HL-60 (cell line): ENCODE data around the gene DLD.
"Not testable (repeated sequence)": the region's sequence is repeated elsewhere in the genome, so short reads cannot be mapped to it uniquely, and the experiment has no call there.

Experiments
- DNase-seq, 2 experiments: peaks; one replicate each; pipeline ENCODE4 v3.0.0-alpha.2; 2010 to 2020; ENCODE audit warnings: low read depth in 1 of 2, low spot score in 1 of 2
- H3K27ac ChIP-seq: fragments of 250-450 bp; sonication (Bioruptor Pico); replicated peaks from 2 replicates; pipeline ENCODE4 v1.5.1; 2020; ENCODE audit warnings: mild to moderate bottlenecking, moderate library complexity
- H3K27me3 ChIP-seq: fragments of 250-450 bp; sonication (Bioruptor Pico); 2 replicates; pipeline ENCODE4 v1.5.1; 2021; ENCODE audit warnings: mild to moderate bottlenecking, moderate library complexity; ENCODE audit not compliant: insufficient read depth, poor library complexity, severe bottlenecking
- H3K4me3 ChIP-seq: replicated peaks from 2 replicates; pipeline ENCODE4 v1.5.1; 2011; ENCODE audit warnings: mild to moderate bottlenecking, control low read depth, low read length; ENCODE audit not compliant: insufficient read depth
- GABPA ChIP-seq: IDR thresholded peaks from 2 replicates; pipeline ENCODE4 v1.6.1; 2012; ENCODE audit warnings: low read depth
- POLR2AphosphoS5 ChIP-seq: IDR thresholded peaks from 2 replicates; pipeline ENCODE4 v1.6.1; 2012; ENCODE audit warnings: low read depth
- SPI1 ChIP-seq: IDR thresholded peaks from 2 replicates; pipeline ENCODE4 v1.6.1; 2012; ENCODE audit warnings: low read depth, mild to moderate bottlenecking, borderline replicate concordance
- TF ChIP-seq, protein P1 (sequence below): IDR thresholded peaks from one replicate; pipeline ENCODE4 v1.5.1; 2011; ENCODE audit warnings: low read length, control low read depth, inconsistent platforms; ENCODE audit not compliant: insufficient read depth
- TF ChIP-seq, protein P2 (sequence below): IDR thresholded peaks from 2 replicates; pipeline ENCODE4 v1.6.1; 2012; ENCODE audit warnings: low read depth; ENCODE audit not compliant: insufficient replicate concordance

Gene DLD

GRCh38 chr7:107918948-107919347, 28.0 kb downstream of the DLD start:
- no peak for DNase-seq
- Histone ChIP-seq H3K27me3 (no peaks in the 10 kb centered on the region), H3K4me3 (no peak overlapping the region), H3K27ac (no peak overlapping the region)
- TF ChIP-seq POLR2AphosphoS5 (no peak), GABPA (no peak), SPI1 (no peak)
- TF ChIP-seq, protein P1, sequence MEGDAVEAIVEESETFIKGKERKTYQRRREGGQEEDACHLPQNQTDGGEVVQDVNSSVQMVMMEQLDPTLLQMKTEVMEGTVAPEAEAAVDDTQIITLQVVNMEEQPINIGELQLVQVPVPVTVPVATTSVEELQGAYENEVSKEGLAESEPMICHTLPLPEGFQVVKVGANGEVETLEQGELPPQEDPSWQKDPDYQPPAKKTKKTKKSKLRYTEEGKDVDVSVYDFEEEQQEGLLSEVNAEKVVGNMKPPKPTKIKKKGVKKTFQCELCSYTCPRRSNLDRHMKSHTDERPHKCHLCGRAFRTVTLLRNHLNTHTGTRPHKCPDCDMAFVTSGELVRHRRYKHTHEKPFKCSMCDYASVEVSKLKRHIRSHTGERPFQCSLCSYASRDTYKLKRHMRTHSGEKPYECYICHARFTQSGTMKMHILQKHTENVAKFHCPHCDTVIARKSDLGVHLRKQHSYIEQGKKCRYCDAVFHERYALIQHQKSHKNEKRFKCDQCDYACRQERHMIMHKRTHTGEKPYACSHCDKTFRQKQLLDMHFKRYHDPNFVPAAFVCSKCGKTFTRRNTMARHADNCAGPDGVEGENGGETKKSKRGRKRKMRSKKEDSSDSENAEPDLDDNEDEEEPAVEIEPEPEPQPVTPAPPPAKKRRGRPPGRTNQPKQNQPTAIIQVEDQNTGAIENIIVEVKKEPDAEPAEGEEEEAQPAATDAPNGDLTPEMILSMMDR = no peak
- TF ChIP-seq, protein P2, sequence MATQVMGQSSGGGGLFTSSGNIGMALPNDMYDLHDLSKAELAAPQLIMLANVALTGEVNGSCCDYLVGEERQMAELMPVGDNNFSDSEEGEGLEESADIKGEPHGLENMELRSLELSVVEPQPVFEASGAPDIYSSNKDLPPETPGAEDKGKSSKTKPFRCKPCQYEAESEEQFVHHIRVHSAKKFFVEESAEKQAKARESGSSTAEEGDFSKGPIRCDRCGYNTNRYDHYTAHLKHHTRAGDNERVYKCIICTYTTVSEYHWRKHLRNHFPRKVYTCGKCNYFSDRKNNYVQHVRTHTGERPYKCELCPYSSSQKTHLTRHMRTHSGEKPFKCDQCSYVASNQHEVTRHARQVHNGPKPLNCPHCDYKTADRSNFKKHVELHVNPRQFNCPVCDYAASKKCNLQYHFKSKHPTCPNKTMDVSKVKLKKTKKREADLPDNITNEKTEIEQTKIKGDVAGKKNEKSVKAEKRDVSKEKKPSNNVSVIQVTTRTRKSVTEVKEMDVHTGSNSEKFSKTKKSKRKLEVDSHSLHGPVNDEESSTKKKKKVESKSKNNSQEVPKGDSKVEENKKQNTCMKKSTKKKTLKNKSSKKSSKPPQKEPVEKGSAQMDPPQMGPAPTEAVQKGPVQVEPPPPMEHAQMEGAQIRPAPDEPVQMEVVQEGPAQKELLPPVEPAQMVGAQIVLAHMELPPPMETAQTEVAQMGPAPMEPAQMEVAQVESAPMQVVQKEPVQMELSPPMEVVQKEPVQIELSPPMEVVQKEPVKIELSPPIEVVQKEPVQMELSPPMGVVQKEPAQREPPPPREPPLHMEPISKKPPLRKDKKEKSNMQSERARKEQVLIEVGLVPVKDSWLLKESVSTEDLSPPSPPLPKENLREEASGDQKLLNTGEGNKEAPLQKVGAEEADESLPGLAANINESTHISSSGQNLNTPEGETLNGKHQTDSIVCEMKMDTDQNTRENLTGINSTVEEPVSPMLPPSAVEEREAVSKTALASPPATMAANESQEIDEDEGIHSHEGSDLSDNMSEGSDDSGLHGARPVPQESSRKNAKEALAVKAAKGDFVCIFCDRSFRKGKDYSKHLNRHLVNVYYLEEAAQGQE = no peak

- Histone ChIP-seq H3K4me3 (no peak overlapping the region), H3K27me3 (no peaks in the 10 kb centered on the region), H3K27ac (no peak overlapping the region; the same call in 1 of the 2 replicates)
- TF ChIP-seq, protein P1 = no peak
- TF ChIP-seq, protein P2 = no peak
- TF ChIP-seq GABPA (no peak), POLR2AphosphoS5 (no peak)
- no peak for DNase-seq
Observed at GRCh38 chr7:107920048-107920772, 29.2 kb downstream of the DLD start.

DNA sequence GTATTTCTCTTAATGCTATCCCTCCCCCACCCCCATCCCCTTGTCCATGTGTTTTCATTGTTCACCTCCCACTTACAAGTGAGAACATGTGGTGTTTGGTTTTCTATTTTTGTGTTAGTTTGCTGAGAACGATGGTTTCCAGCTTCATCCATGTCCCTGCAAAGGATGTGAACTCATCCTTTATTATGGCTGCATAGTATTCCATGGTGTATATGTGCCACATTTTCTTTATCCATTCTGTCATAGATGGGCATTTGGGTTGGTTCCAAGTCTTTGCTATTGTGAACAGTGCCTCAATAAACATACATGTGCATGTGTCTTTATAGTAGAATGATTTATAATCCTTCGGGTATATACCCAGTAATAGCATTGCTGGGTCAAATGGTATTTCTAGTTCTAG, 30.8 kb downstream of the DLD start:
- H3K4me3 ChIP-seq, H3K27ac ChIP-seq, DNase-seq, H3K27me3 ChIP-seq: not testable (repeated sequence)

DNA sequence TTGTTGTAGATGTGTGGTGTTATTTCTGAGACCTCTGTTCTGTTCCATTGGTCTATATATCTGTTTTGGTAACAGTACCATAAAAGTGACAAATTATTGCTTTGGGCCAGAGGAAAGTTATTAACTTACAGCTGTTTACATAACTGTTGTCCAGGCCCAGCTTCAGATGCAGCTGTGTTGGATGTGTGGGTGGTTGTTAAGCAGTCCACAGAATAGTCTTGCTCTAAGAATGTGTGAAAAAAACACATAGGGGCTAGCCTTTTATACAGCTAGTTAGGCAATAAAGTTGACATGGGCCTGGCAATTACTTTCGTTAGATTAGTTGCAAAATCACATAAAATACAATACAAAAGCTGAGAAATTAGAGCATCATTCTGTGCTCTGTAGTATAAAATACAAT, 31.9 kb downstream of the DLD start:
- no peak for TF ChIP-seq SPI1
- Histone ChIP-seq H3K27ac (no peak overlapping the region), H3K4me3 (no peak overlapping the region), H3K27me3 (no peaks in the 10 kb centered on the region)
- no peak for DNase-seq
